Testis (tissue), 5 donors: ENCODE measurements around the gene PGAM4. TPM values are rescaled to one million over a fixed set of nuclear protein-coding genes. Genes with fewer than 3 reads are reported as not detected.

Experiments
- DNase-seq: peaks from one replicate; pipeline ENCODE4 v3.0.0-alpha.2; 2019
- H3K27ac ChIP-seq, 2 donors: fragments of 200-600 bp; sonication (generic); one replicate each; pipeline ENCODE4 v1.5.1; 2019
- H3K27me3 ChIP-seq: fragments of 200-600 bp; sonication (generic); one replicate; pipeline ENCODE4 v1.5.1; 2019
- H3K36me3 ChIP-seq: fragments of 200-600 bp; sonication (generic); one replicate; pipeline ENCODE4 v1.5.1; 2017; ENCODE audit warnings: low read depth; ENCODE audit errors: missing control alignments
- H3K4me1 ChIP-seq: fragments of 200-600 bp; sonication (generic); one replicate; pipeline ENCODE4 v1.5.1; 2019
- H3K4me3 ChIP-seq, 2 donors: fragments of 200-600 bp; sonication (generic); one replicate each; pipeline ENCODE4 v1.5.1; 2017 to 2019
- H3K9me3 ChIP-seq: fragments of 200-600 bp; sonication (generic); one replicate; pipeline ENCODE4 v1.5.1; 2017
- CTCF ChIP-seq, 3 experiments: fragments of 450-650 bp in 2 of 3; fragments of 200-600 bp in 1 of 3; sonication (generic) in 1 of 3; IDR thresholded peaks; one replicate each; pipeline ENCODE4 v1.5.1; 2016 to 2019; ENCODE audit warnings: antibody characterized with exemption in 3 of 3, mild to moderate bottlenecking in 2 of 3, moderate library complexity in 1 of 3
- POLR2A ChIP-seq: fragments of 450-650 bp; IDR thresholded peaks from one replicate; pipeline ENCODE4 v1.6.1; 2017; ENCODE audit warnings: antibody characterized with exemption, mild to moderate bottlenecking, moderate library complexity
- WGBS, 2 donors: methylation state at CpG; one replicate each; pipeline ENCODE4 v1.1.5; 2018; 5-methylcytosine and 5-hydroxymethylcytosine counted together
- intact Hi-C: fragments of 100-400 bp; cut with DNase I; formaldehyde crosslinking; loops from one replicate; pipeline ENCODE4 v1.15.1; 2023; ENCODE audit warnings: low total_unique reads
- long read RNA-seq, 2 donors: transcript quantifications; one replicate each; lab custom pipeline, GENCODE V29; 2026
- polyA plus RNA-seq: library from polyadenylated mRNA; stranded (reverse); fragments of 350-450 nt; fragmentation: Illumina TruSeq; extraction: RNeasy Lipid Tissue Mini Kit (QIAGEN cat#74804); gene quantifications from one replicate; pipeline ENCODE4 v1.2.3, GENCODE V29; 2014; ENCODE audit warnings: low read depth, low replicate concordance; ENCODE audit not compliant: insufficient read depth
- total RNA-seq, 2 donors: library from RNA; depleted of rRNA; stranded (reverse); fragments of >200 nt; gene quantifications; one replicate each; pipeline ENCODE4 v1.2.3, GENCODE V29; 2016

The PGAM4 gene
- total RNA-seq (under 1 TPM in 1 of 2 donors, not detected in 1; 0.87 TPM), polyA plus RNA-seq (not detected)
- long read RNA-seq, donor 1 = 0 reads
- long read RNA-seq, donor 2 = 0 reads

- Histone ChIP-seq H3K36me3 (no peaks in the 10 kb centered on the region), H3K9me3 (no peaks in the 10 kb centered on the region), H3K27ac (no peak within 1 kb of the TSS), H3K27me3 (no peaks in the 10 kb centered on the region), H3K4me1 (no peaks in the 10 kb centered on the region), H3K4me3 (no peak within 1 kb of the TSS)
- TF ChIP-seq CTCF (IDR thresholded peaks at IDR 0.05) = no peak
- TF ChIP-seq POLR2A = no peak
- intact Hi-C loops = no loop called here
- DNase-seq = no peak
- 68 to 78% methylated on average over 2 to 13 of the region's 13 CpGs for WGBS, 2 donors
These were observed at the start of gene PGAM4 for GRCh38 chrX:77969538-77969937. Gene PGAM4 (minus strand): TSS chrX:77969638. CDS start chrX:77969638, 0 bp downstream.

GRCh38 chrX:78011846-78012245 is 42.4 kb upstream of the PGAM4 start:
- intact Hi-C loops = no loop called here

GRCh38 chrX:77979870-77980269 is 10.4 kb upstream of the PGAM4 start:
- 88 to 91% methylated on average over 4 of the region's 4 CpGs for WGBS, 2 donors
- intact Hi-C loops = no loop called here
- no peaks in the 10 kb centered on the region for H3K27me3 ChIP-seq

More at GRCh38 chrX:78011846-78012245, 42.4 kb upstream of the PGAM4 start:
- Histone ChIP-seq H3K9me3 (no peaks in the 10 kb centered on the region), H3K4me1 (no peaks in the 10 kb centered on the region), H3K36me3 (no peaks in the 10 kb centered on the region), H3K27ac (no peak overlapping the region), H3K4me3 (no peak overlapping the region), H3K27me3 (no peaks in the 10 kb centered on the region)
- no peak for TF ChIP-seq CTCF (IDR thresholded peaks at IDR 0.05)
- TF ChIP-seq POLR2A = no peak
- WGBS, 2 donors = 92 to 95% methylated on average over 1 of the region's 1 CpG
- DNase-seq = no peak

GRCh38 chrX:77977518-77977917 is 8.1 kb upstream of the PGAM4 start:
- Histone ChIP-seq H3K27me3 (no peaks in the 10 kb centered on the region), H3K4me1 (no peaks in the 10 kb centered on the region), H3K9me3 (no peaks in the 10 kb centered on the region), H3K4me3 (no peak overlapping the region), H3K36me3 (no peaks in the 10 kb centered on the region), H3K27ac (no peak overlapping the region)
- intact Hi-C loops = no loop called here
- WGBS, 2 donors = 86 to 89% methylated on average over 1 of the region's 1 CpG
- no peak for TF ChIP-seq POLR2A
- no peak for DNase-seq

More at GRCh38 chrX:77979870-77980269, 10.4 kb upstream of the PGAM4 start:
- Histone ChIP-seq H3K27ac (no peak overlapping the region), H3K4me1 (no peaks in the 10 kb centered on the region), H3K4me3 (no peak overlapping the region), H3K9me3 (no peaks in the 10 kb centered on the region), H3K36me3 (no peaks in the 10 kb centered on the region)
- DNase-seq = no peak
- TF ChIP-seq POLR2A (no peak), CTCF (IDR thresholded peaks at IDR 0.05) (no peak)

GRCh38 chrX:77977095-77977494 is 7.7 kb upstream of the PGAM4 start:
- Histone ChIP-seq H3K4me3 (no peak overlapping the region), H3K4me1 (no peaks in the 10 kb centered on the region), H3K36me3 (no peaks in the 10 kb centered on the region), H3K27ac (no peak overlapping the region), H3K27me3 (no peaks in the 10 kb centered on the region), H3K9me3 (no peaks in the 10 kb centered on the region)
- DNase-seq = no peak
- TF ChIP-seq POLR2A (no peak), CTCF (IDR thresholded peaks at IDR 0.05) (no peak)
- intact Hi-C loops = no loop called here
